ENCODE data around the gene NFAT5.
"Not testable (repeated sequence)": the region's sequence is repeated elsewhere in the genome, so short reads cannot be mapped to it uniquely, and the experiment has no call there.

The NFAT5 gene

GRCh38 chr16:69706256-69706974 lies 140.6 kb downstream of the NFAT5 start:
- no peak for DNase-seq (ENCODE audit: low spot score)

- DNase-seq (ENCODE audit: low spot score) = no peak
Observed at GRCh38 chr16:69706975-69707340, 141.2 kb downstream of the NFAT5 start.

DNA sequence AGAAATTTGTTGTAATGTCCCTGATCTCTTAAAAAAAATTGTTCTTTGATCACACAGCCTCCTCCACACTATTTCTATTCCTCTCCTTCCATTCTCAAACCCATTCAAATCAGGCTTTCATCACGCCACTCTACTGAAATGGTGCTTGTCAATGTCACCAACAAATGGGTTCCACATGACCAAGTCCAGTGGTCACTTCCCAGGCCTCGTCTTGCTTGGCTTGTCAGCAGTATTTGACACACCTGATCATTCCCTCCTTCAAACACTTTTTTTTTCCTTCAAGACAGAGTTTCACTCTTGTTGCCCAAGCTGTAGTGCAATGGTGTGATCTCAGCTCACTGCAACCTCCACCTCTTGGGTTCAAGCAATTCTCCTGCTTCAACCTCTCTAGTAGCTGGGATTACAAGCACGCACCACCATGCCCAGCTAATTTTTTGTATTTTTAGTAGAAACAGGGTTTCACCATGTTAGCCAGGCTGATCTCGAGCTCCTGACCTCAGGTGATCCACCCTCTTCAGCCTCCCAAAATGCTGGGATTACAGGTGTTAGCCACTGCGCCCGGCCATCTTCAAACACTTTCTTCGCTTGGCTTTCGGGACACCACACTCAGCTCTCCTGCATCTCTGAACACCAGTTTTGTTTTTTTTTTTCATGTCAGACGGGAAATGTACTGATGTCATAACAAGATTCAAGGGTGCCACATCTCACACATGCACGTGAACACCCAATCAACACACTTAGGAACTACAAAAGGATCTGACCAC lies 142.3 kb downstream of the NFAT5 start:
- DNase-seq (ENCODE audit: low spot score) = no peak

DNA sequence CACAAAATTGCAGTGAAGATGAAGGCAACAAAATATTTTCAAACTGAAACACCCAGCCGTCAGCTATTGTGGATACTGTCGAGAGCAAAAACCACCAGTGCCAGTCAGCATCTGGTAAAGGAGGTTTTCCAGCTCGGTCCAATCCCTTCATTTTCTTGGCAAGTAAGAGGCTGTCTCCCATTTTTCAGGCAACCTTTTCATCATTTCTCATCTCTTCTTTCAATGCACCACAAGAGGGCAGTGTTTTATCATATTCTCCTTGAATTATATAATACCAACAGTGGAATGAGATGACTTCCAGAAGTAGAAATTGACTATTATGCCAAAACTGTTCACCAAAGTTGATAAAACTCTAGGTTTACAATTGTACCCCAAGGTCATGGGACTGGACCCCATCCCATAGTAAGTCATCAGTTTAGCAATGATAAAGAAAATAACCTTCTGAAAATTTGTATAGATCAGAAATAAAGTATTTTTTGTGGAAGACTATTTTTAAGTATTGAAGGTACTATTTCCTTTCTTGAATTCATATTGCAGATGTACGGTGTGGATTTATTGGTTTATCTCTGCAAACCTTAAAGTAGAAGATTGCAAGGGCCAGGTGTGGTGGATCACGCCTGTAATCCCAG lies 143.8 kb downstream of the NFAT5 start:
- DNase-seq (ENCODE audit: low spot score) = peak; percentile 69

GRCh38 chr16:69711115-69711740 lies 145.5 kb downstream of the NFAT5 start:
- no peak for DNase-seq (ENCODE audit: low spot score)

GRCh38 chr16:69712277-69712676 lies 146.5 kb downstream of the NFAT5 start:
- no peak for DNase-seq (ENCODE audit: low spot score)

GRCh38 chr16:69712914-69713581 lies 147.3 kb downstream of the NFAT5 start:
- no peak for DNase-seq (ENCODE audit: low spot score)

- DNase-seq (ENCODE audit: low spot score) = no peak
Observed at GRCh38 chr16:69717066-69717465, 151.3 kb downstream of the NFAT5 start.

DNA sequence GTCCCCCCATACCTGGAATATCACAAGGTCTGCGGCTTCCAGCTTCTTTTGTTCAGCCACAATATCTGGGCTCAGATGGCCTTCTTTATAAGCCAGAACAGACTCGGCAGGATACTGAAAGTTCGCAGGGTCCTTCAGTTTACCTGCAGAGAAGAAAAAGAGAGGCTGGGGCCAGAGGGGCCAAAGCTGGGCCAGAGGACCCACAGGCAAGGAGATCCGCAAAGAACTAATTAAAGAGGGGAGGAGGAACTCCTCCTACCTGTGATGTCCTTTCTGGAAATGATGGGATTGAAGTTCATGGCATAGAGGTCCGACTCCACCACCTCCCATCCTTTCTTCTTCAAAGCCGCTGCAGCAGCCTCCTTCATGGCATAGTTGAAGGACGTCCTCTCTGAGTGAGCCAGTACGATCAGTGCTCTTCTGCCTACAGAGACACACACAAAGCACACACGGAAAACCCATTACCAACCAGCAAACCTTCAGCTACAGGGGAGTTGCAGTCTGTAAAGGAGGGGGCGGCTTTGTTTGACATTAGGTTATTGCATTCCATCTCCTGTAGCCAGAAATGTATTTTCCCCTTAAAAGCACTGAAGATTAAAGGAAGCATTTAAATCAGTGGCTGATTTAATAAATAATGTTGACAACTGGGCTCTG lies 152.5 kb downstream of the NFAT5 start:
- DNase-seq (ENCODE audit: low spot score) = no peak

DNA sequence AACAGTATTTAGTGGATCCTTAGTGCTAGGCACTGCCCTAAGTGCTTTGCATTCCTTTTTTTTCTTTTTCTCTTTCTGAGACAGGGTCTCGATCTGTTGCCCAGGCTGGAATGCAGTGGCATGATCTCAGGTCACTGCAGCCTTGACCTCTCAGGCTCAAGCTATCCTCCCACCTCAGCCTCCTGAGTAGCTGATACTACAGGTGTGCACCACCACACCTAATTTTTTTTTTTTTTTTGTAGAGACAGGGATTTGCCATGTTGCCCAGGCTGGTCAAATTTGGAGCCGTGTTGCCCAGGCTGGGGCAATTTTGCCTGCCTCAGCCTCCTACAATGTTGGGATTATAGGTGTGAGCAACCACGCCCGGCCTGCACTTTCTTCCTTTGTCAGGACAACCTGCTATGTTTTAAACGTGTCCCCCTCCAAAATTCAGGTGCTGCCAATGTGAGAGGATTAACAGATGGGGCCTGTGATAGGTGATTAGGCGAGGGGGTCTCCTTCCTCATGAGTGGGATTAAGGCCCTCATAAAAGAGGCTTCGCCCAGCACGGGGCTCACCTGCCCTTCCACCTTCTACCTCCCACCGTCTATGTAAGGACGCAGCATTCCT lies 155.2 kb downstream of the NFAT5 start:
- no peak for DNase-seq (ENCODE audit: low spot score)

- no peak for DNase-seq (ENCODE audit: low spot score)
Observed at GRCh38 chr16:69721441-69721957, 155.7 kb downstream of the NFAT5 start.

- DNase-seq (ENCODE audit: low spot score) = no peak
Observed at GRCh38 chr16:69724414-69724873, 158.7 kb downstream of the NFAT5 start.

DNA sequence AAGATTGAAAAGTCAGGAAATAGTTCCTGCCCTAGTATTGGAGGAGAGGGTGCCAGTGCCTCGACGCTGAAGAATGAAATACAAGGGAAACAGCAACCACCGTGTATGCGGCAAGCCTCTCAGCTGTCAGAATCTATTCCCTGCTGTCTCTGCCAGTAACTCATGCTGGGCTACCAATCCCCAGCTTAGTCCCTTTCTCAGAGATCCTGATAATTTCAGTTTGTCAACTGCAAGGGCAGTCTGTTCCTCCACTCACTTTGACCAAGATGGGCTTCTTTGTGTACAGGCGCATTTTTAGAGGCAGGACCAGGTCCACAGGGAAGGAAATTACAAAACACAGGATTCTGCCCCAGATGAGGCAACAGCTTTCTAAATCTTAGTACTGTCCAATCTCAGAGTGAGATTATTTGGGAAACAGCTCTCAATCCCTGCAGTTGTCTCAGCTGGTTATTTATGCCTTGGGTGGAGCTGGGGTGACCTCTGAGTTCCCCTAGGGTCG lies 159.3 kb downstream of the NFAT5 start:
- DNase-seq (ENCODE audit: low spot score) = no peak

- no peak for DNase-seq (ENCODE audit: low spot score)
Observed at GRCh38 chr16:69725480-69726312, 159.9 kb downstream of the NFAT5 start.

GRCh38 chr16:69726313-69727060 lies 160.7 kb downstream of the NFAT5 start, which contains the start of gene NQO1:
NQO1 (minus strand) TSS chr16:69726560; CDS start chr16:69726439, 121 bp downstream.
- DNase-seq (ENCODE audit: low spot score) = peak; percentile 95

DNA sequence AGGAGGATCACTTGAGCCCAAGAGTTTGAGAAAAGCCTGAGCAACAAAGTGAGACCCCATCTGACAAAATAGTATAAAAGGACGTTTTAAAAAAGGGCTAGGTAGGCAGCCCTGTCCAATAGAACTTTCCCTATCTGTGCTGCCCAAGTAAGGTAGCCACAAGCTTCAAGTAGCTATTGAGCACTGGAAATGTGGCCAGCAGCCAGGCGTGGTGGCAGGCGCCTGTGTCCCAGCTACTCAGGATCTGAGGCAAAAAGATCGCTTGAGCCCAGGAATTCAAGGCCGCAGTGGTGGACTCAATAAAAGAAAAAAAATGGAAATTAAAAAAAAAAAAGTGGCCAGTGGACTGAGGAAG lies 162.1 kb downstream of the NFAT5 start:
- no peak for DNase-seq (ENCODE audit: low spot score)

DNA sequence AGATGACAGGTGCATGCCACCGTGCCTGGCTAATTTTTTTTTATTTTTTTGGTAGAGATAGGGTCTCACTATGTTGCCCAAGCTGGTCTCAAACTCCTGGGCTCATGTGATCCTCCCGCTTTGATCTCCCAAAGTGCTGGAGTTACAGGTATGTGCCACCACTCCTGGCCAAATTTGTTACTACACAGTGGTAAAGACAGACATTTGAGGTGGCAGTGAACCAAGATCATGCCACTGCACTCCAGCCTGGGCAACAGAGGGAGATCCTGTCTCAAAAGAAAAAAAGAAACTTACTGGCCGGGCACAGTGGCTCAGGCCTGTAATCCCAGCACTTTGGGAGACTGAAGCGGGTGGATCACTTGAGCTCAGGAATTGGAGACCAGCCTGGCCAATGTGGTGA lies 163.3 kb downstream of the NFAT5 start:
- not testable (repeated sequence) for DNase-seq (ENCODE audit: low spot score)

DNA sequence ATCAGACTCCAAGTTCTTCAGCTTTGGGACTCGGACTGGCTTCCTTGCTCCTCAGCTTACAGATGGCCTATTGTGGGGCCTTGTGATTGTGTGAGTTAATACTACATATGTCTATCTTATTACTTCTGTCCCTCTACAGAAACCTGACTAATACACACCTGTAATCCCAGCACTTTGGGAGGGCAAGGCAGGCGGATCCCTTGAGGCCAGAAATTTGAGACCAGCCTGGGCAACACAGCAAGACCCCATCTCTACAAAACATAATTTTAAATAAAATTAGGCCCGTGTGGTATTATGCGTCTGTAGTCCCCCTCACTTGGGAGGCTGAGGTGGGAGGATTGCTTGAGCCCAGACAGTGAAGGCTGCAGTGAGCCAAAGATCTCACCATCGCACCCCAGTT lies 165.5 kb downstream of the NFAT5 start:
- DNase-seq (ENCODE audit: low spot score) = not testable (repeated sequence)

DNA sequence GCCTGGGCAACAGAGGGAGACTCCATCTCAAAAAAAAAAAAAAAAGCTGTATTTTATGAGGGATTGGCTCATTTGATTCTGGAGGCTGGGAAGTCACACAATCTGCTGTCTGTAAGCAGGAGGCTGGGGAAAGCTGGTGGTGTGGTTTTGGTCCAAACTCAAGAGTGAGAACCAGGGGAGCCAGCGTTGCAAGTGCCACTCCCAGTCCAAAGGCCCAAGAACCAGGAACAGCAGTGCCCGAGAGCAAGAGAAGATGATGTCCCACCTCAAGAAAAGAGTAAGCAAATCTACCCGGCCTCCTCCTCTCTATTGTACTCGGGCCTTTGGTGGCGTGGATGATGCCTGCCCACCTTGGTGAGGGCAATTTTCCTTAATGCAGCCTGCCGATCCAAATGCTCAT lies 166.3 kb downstream of the NFAT5 start:
- DNase-seq (ENCODE audit: low spot score) = no peak
